ENCODE measurements around the gene ARHGAP8.
"Not testable (repeated sequence)": the region's sequence is repeated elsewhere in the genome, so short reads cannot be mapped to it uniquely, and the experiment has no call there.

ARHGAP8 gene

GRCh38 chr22:44850946-44851345 is 98.6 kb downstream of the ARHGAP8 start:
- DNase-seq = no peak

GRCh38 chr22:44854641-44855040 is 102.3 kb downstream of the ARHGAP8 start:
- not testable (repeated sequence) for DNase-seq

GRCh38 chr22:44855855-44856254 is 103.5 kb downstream of the ARHGAP8 start:
- DNase-seq = no peak

GRCh38 chr22:44858819-44859218 is 106.4 kb downstream of the ARHGAP8 start:
- not testable (repeated sequence) for DNase-seq

GRCh38 chr22:44859641-44860040 is 107.3 kb downstream of the ARHGAP8 start:
- no peak for DNase-seq

GRCh38 chr22:44860311-44860710 is 107.9 kb downstream of the ARHGAP8 start:
- DNase-seq = no peak

- no peak for DNase-seq
These were observed 108.9 kb downstream of the ARHGAP8 start for GRCh38 chr22:44861245-44861644.

GRCh38 chr22:44862281-44862680 is 109.9 kb downstream of the ARHGAP8 start:
- DNase-seq = no peak

GRCh38 chr22:44862981-44863860 is 110.8 kb downstream of the ARHGAP8 start:
- no peak for DNase-seq

- no peak for DNase-seq
These were observed 113.0 kb downstream of the ARHGAP8 start for GRCh38 chr22:44865193-44866057.

- DNase-seq = no peak
These were observed 116.8 kb downstream of the ARHGAP8 start for GRCh38 chr22:44869196-44869595.

GRCh38 chr22:44870021-44870420 is 117.6 kb downstream of the ARHGAP8 start:
- peak in 17 of 56 donors; percentile 4 to 37 (median 16) for DNase-seq

GRCh38 chr22:44871782-44872181 is 119.4 kb downstream of the ARHGAP8 start:
- no peak for DNase-seq

GRCh38 chr22:44876921-44877320 is 124.5 kb downstream of the ARHGAP8 start:
- no peak for DNase-seq

GRCh38 chr22:44878483-44879300 is 126.3 kb downstream of the ARHGAP8 start:
- no peak for DNase-seq

- DNase-seq = no peak
These were observed 126.9 kb downstream of the ARHGAP8 start for GRCh38 chr22:44879301-44879680.

- no peak for DNase-seq
These were observed 128.4 kb downstream of the ARHGAP8 start for GRCh38 chr22:44880610-44881290.

- no peak for DNase-seq
These were observed 129.2 kb downstream of the ARHGAP8 start for GRCh38 chr22:44881624-44882023.

- no peak for DNase-seq
These were observed 130.0 kb downstream of the ARHGAP8 start for GRCh38 chr22:44882226-44882905.

GRCh38 chr22:44883011-44883421 is 130.6 kb downstream of the ARHGAP8 start:
- no peak for DNase-seq
